Measurements from ENCODE around the gene PLCG1. TPM values are rescaled to one million over a fixed set of nuclear protein-coding genes. Genes with fewer than 3 reads are reported as not detected.
"Not testable (repeated sequence)": the region's sequence is repeated elsewhere in the genome, so short reads cannot be mapped to it uniquely, and the experiment has no call there.

Gene PLCG1
- total and polyA plus RNA-seq, 3 donors from 2014 or later, result 118 to 186 (median 184) TPM

DNA sequence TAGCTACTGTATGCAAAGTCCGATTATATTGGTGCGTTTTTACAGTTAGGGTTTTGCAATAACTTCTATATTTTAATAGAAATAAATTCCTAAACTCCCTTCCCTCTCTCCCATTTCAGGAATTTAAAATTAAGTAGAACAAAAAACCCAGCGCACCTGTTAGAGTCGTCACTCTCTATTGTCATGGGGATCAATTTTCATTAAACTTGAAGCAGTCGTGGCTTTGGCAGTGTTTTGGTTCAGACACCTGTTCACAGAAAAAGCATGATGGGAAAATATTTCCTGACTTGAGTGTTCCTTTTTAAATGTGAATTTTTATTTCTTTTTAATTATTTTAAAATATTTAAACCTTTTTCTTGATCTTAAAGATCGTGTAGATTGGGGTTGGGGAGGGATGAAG lies 13.7 kb upstream of the PLCG1 start:
- H3K27ac ChIP-seq, result no peak overlapping the region
- DNase-seq, result no peak
- H3K9me3 ChIP-seq, result no peaks in the 10 kb centered on the region
- TF ChIP-seq POLR2A (IDR thresholded peaks at IDR 0.05), result no peak
- TF ChIP-seq, protein P1, sequence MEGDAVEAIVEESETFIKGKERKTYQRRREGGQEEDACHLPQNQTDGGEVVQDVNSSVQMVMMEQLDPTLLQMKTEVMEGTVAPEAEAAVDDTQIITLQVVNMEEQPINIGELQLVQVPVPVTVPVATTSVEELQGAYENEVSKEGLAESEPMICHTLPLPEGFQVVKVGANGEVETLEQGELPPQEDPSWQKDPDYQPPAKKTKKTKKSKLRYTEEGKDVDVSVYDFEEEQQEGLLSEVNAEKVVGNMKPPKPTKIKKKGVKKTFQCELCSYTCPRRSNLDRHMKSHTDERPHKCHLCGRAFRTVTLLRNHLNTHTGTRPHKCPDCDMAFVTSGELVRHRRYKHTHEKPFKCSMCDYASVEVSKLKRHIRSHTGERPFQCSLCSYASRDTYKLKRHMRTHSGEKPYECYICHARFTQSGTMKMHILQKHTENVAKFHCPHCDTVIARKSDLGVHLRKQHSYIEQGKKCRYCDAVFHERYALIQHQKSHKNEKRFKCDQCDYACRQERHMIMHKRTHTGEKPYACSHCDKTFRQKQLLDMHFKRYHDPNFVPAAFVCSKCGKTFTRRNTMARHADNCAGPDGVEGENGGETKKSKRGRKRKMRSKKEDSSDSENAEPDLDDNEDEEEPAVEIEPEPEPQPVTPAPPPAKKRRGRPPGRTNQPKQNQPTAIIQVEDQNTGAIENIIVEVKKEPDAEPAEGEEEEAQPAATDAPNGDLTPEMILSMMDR (IDR thresholded peaks at IDR 0.05), result no peak
- no peaks in the 10 kb centered on the region for H3K36me3 ChIP-seq (ENCODE audit: low read depth, missing control alignments)
- no peaks in the 10 kb centered on the region for H3K4me1 ChIP-seq
- no peaks in the 10 kb centered on the region for H3K27me3 ChIP-seq
- 88 to 95% methylated on average over 6 of the region's 6 CpGs for WGBS, 2 donors
- H3K4me3 ChIP-seq, result no peak overlapping the region
- intact Hi-C loops (cut with DNase I; ENCODE audit: low total_unique reads), result no loop called here

DNA sequence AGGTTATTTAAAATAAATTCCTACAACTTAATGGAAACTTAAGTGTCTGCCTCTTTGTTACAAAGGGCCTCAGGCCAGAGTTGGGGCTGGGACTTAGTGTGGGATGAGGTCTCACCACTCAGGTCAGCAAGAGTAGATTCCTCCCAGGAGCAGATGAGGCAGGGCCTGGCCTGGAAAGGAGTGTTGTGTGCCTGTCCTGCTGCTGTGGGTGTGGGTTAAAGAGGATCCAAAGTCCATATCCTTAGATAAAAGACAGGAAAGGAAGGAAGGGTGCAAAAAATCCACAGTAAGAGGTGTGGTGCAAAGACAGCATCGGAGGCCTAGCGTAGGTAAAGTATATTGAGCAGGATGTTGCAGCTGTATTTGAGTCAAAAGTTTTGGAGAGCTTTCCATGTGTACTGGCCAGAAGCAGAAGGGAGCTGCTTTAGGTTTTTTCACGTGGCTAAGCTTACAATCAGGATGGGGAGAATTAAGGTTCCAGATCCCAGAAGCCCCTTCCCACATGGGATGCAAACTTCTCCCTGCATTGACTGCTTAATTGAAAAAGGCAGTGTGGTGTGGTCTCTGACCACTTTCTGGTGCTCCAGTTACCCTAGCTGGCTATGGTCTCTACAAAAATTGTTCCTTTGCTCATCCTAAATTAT lies 12.8 kb upstream of the PLCG1 start:
- H3K4me1 ChIP-seq, result no peaks in the 10 kb centered on the region
- intact Hi-C loops (cut with DNase I; ENCODE audit: low total_unique reads), result no loop called here
- no peaks in the 10 kb centered on the region for H3K27me3 ChIP-seq
- no peak for DNase-seq
- no peaks in the 10 kb centered on the region for H3K36me3 ChIP-seq (ENCODE audit: low read depth, missing control alignments)
- WGBS, 2 donors, result 85 to 92% methylated on average over 3 of the region's 3 CpGs
- no peaks in the 10 kb centered on the region for H3K9me3 ChIP-seq
- TF ChIP-seq, protein P1 (IDR thresholded peaks at IDR 0.05), result no peak
- no peak for TF ChIP-seq POLR2A (IDR thresholded peaks at IDR 0.05)
- no peak overlapping the region for H3K4me3 ChIP-seq
- H3K27ac ChIP-seq, result no peak overlapping the region

DNA sequence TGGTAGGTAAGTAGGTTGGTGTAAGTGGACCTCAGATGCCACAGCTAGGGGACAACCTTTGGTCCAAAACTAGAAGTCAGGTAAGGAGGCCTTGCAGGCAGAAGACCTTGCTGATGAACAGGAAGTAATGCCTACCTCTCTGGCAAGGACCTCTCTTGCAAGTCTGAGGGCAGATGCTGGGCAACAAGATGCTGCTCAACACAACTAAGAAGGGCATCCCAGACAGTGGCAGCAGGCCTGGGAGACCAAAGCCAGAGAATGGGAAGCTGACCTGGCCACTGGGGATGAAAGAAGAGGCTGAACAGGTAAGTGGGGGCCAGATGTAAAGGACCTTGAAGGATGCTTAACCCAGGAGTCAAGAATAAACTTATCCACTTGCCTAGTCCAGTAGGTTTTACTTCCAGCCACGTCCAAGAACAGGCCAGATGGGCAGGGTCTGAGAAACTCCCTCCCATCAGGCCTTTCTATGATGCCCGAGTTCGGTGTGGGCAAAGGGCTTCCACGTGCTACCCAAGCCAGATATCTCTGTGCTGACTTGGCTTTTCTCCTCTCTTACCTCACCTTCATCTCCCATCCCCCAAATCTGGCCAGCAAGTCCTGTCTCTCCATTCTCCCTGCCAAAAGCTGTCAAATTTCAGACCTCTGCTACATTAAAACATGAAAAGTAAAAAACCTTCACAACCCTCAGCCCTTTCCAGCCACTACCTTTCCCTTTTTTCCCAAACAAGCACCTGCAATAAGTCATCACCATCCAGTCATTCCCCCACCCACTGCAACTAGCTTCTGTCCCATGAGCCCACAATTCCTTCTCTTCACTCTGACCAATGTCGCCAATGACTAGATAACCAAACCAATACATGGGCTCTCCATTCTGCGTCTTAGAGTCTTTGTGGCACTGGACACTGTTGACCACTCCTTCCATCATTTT lies 11.5 kb upstream of the PLCG1 start:
- H3K27me3 ChIP-seq, result no peaks in the 10 kb centered on the region
- WGBS, 2 donors, result 81 to 92% methylated on average over 6 of the region's 6 CpGs
- no peak for DNase-seq
- no peak overlapping the region for H3K4me3 ChIP-seq
- intact Hi-C loops (cut with DNase I; ENCODE audit: low total_unique reads), result no loop called here
- no peaks in the 10 kb centered on the region for H3K4me1 ChIP-seq
- no peaks in the 10 kb centered on the region for H3K36me3 ChIP-seq (ENCODE audit: low read depth, missing control alignments)
- TF ChIP-seq, protein P1 (IDR thresholded peaks at IDR 0.05), result no peak
- no peak for TF ChIP-seq POLR2A (IDR thresholded peaks at IDR 0.05)
- no peak overlapping the region for H3K27ac ChIP-seq
- no peaks in the 10 kb centered on the region for H3K9me3 ChIP-seq

GRCh38 chr20:41126719-41127118 lies 10.6 kb upstream of the PLCG1 start:
- Histone ChIP-seq H3K27me3 (no peaks in the 10 kb centered on the region), H3K4me1 (no peaks in the 10 kb centered on the region), H3K9me3 (no peaks in the 10 kb centered on the region), H3K4me3 (no peak overlapping the region), H3K36me3 (ENCODE audit: low read depth, missing control alignments) (no peaks in the 10 kb centered on the region), H3K27ac (no peak overlapping the region)
- intact Hi-C loops (cut with DNase I; ENCODE audit: low total_unique reads), result no loop called here
- DNase-seq, result no peak
- 90 to 92% methylated on average over 3 of the region's 3 CpGs for whole genome bisulfite sequencing, 2 donors
- TF ChIP-seq, protein P1 (IDR thresholded peaks at IDR 0.05), result no peak

- DNase-seq; H3K4me3 ChIP-seq; H3K4me1 ChIP-seq; H3K9me3 ChIP-seq; intact Hi-C loops (cut with DNase I; ENCODE audit: low total_unique reads); H3K36me3 ChIP-seq (ENCODE audit: low read depth, missing control alignments); H3K27me3 ChIP-seq; H3K27ac ChIP-seq: not testable (repeated sequence)
- WGBS, 2 donors, result no CpG with 5 or more reads among the region's 3 CpGs
These were observed 9.0 kb upstream of the PLCG1 start for GRCh38 chr20:41128317-41128716.
